HG03139 (cell line): ENCODE data around the gene PARP4.
"Not testable (repeated sequence)": the region's sequence is repeated elsewhere in the genome, so short reads cannot be mapped to it uniquely, and the experiment has no call there.

Source experiments
- ATAC-seq: cut with Tn5 transposase; IDR thresholded peaks from one replicate; pipeline ENCODE4 v1.9.1; 2021; ENCODE audit not compliant: unreplicated experiment

Gene PARP4

DNA sequence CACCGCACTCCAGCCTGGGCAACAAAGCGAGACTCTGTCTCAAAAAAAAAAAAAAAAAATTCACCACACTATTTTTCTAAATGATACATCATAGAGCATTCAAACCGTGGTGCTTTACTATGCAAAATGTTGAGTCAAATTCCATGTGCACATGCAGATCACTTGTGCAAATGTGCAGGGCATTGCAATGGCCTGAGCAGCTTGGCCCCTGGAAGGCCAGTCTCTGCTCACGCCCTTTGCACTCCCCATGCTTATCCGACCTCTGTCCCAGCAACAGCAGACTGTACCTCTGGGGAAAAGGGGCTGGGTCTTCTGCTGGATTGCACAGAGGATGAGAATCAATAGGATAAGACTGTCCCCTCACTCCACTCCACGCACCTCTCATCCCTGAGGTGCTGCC, 58.5 kb downstream of the PARP4 start:
- no peak for ATAC-seq

DNA sequence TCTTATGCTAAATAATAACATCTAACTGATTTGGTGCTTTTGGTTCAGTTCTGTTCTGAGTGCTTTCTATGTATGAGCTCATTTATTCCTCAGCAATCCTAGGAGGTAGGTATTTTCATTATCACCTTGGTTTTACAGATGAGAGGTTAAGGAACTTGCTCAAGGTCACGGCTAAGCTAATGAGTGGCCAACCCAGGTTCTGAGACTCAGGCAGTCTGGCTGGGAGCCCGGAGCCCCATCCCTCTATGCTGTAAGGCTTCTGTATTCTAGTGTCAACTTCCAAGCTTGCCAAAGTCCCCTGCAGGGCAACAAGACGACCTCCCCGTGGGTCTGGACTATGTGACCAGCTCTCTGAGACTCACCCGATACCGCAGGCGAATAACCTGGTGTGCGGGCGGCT, 60.5 kb downstream of the PARP4 start:
- ATAC-seq: no peak

DNA sequence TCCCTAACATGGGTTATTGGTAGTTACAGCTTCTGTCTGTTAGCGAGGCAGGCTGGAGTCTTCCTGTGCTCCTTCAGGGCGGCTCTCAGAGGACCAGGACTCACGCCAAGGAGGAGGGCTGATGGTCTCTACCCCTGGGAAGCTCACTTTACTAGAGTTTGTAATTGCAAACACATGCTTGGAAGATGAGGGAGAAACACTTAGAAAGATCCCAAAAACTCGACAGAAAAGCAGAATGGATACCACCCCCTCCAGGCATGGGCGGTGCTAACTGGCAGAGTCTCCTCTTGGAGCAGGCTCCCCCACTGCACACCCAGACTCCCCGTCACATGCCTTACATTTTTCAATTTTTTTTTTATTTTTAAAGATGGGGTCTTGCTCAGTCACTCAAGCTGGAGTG, 62.0 kb downstream of the PARP4 start:
- ATAC-seq: no peak

DNA sequence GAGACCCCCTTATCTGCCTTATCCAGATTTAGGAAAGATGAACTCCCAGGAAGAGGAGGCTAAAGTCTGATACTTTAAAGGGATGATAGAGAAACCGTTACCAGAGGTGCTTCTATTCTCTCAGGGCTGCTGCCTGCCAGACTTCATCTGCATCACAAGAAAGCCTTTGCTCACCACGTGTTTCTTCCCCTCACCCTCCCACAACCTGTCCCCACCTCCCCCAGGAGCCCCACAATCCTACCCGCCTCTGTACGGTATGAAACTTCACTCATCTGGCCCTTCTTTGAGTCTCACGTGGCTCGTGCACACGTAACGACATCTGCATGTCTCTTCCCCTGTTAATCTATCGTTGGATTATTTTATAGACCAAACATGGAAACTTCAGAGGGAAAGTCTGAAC, 67.7 kb downstream of the PARP4 start:
- ATAC-seq: not testable (repeated sequence)

DNA sequence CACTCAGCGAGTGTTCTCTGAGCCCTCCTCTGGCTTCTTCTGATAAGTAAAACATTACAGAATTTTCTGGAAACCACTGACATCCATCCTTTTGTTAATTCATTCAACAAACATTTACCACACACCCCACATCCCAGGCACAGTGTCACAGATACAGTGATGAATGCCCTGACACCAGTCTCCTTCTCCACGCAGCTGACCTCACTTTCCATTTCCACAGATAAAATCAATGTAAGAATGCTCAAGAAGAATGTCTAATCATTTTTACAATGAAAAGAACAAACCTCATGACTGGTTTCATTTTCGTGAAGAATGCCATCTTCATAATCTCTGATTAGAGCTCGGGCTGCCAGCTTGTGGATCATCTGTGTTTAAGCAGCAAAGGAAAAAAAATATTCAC, 69.2 kb downstream of the PARP4 start:
- ATAC-seq: no peak

DNA sequence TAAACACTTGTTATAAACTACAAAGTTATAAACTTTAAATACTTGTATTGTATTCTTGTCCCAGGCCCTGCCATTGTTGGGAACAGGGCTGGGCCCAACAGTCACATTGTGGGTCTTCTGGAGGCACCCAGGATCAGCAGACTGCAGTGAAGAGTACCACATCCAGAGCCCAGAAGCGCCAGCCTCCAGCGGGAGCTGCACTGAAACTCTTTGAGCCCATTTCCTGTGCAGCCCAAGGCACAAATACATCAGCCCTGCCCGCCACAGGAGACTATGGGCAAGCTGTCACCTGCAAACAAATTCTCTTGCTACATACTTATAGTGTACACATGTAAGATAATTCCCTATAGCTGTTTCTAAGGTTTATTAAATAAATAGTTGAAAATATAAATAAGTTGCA, 86.5 kb downstream of the PARP4 start:
- ATAC-seq: not testable (repeated sequence)

DNA sequence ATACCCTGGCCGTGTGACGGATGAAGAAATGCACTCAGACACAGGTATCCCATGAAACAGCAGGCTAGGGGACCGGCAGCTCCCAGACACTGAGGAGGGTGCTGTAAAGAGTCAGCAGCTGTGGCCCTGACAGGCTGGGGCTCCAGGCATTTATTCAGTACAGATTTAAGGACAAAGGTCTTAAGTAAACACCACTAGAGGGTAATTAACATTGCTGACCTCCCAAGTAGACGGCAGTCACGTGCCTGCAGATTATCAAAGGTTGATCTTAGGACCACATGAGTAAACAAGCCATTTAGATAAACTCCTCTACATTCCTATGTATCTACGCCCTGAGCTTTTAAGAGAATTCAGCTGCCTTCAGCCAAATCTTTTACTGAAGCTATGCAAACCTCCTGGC, 92.9 kb downstream of the PARP4 start:
- not testable (repeated sequence) for ATAC-seq

DNA sequence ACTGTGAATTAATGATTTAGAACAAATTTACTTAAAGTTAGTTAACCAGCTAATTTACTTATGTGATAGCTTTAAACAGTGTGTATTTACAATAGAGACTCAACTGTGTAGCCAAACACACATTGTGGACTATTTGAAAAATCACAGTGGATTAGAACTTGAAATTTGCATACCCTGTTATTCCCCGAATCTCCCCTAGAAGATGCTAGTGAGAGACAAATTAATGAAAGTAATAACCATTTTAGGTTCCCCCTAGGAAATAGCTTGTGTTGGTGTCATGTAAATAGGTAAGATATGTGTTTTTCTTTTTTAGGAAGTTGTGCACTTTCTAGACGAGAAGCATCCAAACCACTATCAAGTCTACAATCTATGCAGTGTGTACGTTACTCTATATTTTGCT, 104.7 kb downstream of the PARP4 start:
- ATAC-seq: no peak

DNA sequence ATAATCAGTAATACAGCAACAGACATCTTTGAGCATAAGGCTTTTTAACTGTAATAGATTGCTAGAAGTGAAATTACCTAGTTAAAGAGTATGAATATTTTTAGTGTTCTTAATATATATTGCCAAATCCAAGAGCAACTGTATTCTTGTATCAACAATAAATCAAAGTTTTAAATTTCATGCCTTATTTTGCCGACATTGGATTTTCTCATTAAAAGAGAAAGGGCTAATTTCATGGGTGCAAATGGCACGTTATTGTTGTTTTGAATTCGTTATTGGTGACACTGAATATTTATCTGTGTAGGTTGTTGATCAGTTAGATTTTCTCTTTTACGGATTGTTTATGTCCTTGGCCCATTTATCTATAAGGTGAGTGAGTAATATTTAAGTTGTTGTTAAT, 106.1 kb downstream of the PARP4 start:
- ATAC-seq: no peak

DNA sequence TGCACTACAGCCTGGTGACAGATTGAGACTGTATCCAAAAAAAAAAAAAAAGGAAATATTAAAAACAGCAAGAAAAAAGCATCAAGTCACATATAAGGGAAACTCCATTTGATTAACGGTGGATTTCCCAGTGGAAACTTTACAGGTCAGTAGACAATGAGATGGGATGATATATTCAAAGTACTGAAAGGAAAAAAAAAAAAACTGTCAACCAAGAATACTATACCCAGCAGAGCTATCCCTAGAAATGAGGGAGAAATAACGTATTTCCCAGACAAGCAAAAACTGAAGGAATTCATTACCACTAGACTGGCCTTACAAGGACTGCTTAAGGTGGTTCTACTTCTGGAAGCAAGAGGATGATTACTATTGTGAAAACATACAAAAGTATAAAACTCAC, 115.8 kb downstream of the PARP4 start:
- ATAC-seq: no peak

DNA sequence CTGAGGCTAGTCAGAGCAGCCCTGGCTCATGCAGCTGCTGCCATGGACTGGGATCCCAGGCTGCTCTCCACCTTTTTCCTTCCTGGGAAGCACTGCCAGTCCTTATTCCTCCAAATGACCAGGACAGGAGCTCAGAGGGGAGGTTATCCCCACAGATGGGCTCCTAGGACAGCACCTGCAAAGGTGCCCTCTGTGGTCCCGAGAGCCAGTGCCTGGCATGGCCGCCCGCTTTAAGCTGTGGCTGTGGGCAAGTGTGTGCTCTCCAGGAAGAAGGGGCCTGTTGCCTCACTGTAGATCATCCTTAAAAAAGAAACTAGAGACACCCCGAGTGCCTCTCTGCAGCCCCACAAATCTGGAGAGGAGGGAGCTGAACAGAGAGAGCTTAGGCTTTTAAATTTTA, 119.6 kb downstream of the PARP4 start:
- ATAC-seq: no peak

DNA sequence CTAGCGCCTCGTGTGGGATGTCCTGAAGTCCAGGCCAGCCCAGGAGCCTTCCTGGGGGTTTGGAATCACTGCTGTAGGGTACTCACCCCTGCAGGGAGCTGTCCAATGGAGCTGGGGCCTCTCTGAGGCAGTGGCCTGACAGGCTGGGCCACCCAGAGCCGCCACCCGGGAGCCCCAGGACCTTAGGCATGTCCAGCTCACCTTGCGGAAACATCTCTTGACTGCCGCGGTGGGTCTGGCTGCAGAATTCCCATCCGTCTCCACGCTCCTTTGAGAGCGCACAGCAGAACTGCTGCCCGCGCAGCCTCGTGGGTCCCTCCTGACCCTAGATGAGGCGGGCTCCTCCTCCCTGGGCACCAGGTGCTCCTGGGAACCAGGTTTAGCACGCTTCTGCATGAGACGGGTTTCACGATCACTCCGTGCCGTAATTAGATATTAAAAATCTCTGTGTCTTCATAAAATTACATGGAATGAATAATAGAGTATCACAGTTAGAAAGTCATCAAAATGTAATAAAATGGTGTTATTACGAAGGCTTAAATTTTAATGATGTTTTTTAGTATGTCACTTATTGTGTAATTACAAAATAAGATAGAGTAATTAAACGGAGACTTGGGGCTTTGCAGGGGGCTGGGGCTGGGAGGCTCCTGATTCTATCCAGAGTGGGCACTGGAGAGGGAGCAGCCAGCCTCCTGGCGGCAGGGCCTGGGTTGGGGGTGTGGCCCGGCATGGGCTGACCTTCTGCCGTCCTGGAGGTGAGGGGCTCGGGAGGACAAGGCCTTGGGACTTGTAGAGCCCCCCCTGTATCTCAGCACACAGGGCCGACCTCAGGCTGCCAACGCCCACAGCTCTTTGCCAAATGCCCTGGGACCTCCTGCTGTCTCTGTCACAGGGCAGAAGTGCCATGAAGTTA, 120.6 kb downstream of the PARP4 start:
- ATAC-seq: not testable (repeated sequence)

DNA sequence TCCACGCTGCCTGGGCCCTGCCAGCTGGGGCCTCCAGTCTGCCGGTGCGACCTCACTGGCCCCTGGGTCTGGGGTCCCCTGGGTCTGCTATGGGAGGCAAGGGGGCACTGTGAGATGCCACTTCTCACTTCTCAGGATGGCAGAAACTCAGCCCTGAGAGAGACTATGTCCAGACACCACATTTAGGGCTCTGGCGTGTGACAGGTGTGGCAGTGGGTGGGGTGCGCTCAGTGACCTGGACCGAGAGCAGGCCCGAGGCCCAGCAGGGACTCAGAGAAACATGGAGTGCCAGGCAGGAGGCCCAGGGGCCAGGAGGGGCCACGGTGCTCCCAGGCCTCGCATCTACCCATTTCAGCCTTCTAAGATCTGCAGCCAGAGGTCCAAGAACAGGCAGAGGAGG, 121.8 kb downstream of the PARP4 start:
- not testable (repeated sequence) for ATAC-seq

DNA sequence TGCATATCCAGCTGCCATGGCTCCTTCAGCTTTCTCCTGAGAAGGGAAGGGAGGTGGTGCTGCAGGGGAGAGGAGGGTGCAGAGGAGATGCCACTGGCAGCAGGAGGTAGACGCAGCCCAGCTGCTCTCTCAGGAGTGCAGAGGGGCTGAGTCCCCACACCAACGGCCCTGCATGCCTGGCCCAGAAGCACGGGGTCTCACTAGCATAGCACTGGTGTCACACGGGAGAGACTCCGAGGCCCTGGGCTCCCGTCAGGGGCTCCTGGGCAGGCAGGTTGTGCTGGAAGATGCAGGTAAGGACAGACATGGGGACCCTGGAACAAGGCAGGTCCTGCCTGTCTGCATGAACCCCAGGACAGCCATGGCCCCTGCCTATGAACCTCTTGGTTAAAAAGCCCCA, 123.1 kb downstream of the PARP4 start:
- ATAC-seq: no peak

DNA sequence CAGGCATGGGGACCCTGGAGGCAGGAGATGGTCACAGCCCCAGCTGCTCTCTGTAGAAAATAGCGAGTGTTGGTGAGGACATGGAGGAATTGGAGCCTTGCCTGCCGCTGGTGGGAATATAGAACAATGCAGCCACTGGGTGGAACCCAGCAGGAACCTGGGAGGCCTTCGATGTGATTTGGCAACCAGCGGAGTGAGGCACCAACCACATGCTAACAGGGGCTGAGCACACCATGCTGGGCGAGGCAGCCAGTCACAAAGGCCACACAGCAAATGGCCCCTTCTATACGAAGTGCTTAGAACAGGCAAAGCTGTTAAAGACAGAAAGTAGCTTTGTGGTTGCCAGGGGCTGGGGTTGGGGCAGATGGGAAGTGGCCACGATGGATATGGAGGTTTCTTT, 123.8 kb downstream of the PARP4 start:
- not testable (repeated sequence) for ATAC-seq

DNA sequence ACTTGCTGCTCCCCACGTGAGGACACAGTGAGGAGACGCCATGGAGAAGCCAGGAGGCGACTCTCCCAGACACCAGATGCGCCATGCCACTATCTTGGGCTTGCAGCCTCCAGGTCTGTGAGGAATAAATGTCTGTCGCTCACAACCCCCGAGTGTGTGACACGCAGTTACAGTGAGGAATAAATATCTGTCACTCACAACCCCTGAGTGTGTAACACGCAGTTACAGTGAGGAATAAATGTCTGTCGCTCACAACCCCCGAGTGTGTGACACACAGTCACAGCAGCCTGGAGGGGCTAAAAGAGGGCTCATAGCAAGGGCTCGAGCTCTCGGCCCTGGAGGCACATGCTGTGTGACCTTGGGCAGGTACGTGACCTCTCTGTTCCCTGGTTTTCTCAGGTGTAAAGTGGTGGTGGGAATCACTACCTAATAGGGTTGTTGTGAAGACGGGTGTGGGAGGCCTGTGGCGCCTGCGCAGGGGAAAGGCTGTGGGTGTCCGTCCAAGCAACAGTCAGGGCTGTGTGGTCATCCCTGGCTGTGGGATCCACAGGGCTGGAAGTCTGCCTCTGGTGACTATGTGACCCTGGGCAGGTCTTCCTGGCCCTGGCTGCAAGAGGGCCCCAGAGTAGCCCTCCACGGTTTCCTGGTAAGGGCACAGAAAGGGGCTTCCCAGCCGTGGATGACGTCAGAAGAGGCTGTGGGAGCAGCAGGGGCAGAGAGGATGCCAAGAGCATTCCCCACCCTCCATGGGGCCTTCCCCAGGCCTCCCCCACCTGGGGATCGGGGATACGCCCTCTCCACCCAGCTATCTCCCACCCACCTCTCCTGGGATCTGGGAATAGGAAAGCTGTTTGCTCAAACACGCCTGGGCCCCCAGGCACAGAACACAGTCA, 125.5 kb downstream of the PARP4 start:
- ATAC-seq: no peak

DNA sequence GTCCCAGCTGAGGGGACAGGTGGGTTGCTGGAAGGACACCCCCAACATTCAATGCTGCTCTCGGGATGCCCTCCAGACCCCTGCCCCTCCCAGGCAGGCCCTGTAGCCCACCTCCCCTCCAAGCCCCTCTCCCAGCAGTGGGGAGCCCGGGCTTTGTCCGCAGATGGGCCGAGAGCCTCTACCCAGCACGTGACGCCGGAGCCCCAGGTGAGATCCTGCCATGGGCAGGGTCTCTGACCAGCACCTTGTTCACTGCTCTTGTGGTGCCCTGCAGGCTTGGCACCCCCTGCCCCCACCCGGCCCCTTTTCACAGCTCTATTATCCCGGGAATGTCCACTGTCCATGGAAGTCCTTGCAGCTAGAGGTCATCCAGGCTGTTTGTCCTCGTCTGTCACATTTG, 126.7 kb downstream of the PARP4 start:
- ATAC-seq: no peak

DNA sequence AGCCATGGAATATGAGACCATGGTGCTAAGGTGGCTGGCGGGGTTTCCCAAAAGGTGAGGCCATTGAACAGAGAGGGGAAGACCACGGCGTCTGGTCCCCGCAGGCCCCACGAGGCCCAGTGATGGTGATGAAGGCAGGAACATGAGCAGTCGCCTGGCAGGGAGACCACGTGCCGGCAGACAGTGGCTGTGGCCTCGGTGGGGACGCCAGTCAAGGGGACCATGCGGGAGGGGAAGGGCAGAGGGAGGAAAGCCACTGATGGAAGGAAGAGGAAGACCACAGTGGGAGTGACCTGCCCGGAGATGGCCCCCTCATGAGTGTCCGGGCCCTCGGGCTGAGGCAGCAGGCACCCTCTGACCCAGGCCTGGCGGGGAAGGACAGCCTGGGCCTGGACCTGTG, 127.6 kb downstream of the PARP4 start:
- ATAC-seq: not testable (repeated sequence)

DNA sequence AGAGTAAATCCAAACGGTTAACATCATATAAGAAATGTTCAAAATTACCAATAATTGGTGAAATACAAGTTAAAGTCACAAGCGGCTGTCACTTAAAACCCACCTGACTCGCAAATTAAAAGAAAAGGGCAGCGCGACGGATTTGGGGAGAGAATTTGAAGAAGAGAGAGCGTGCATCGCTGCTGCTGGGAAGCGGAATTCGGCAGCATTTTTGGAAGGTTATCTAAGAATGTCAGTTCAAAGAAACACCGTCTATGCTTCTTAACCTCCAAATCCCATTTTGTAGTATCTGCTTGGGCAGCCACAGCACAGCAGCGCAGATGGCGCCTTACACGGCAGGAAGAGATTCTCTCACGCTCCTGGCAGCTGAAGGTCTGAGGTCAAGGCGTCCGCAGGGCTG, 128.5 kb downstream of the PARP4 start:
- ATAC-seq: not testable (repeated sequence)

DNA sequence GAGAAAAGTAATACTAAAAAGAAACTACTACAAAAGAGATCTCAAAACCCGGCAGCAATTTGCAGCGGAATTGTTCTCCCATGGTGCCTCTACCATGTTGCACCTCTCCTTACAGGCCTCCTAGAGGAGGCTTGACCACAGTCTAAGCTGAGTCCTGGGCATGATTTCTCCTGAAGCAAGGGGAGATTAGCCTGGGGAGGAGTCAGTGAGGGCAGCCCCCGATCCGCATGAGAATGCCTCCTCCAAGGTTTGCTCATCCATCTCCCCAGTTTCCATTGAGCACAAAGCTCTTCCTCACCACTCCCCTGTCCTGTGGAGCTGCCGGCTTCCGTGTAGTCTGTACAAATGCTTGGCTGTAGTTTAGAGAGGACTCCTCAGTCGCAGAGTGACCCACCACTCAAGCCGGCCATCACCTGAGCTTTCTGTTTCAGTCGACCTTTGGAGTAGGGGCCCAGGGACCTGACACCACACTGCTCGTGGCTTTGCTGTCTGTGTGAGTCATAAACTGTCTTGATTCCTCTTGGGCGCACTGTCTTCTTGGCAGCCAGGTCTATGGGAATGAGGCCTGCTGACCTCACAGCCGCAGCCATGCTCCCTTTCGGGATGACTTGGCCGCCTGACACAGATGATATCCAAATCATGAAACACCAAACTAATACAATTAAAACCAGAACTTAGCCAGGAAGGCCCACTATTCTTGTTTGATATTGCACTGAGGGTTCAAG, 130.9 kb downstream of the PARP4 start:
- ATAC-seq: no peak

DNA sequence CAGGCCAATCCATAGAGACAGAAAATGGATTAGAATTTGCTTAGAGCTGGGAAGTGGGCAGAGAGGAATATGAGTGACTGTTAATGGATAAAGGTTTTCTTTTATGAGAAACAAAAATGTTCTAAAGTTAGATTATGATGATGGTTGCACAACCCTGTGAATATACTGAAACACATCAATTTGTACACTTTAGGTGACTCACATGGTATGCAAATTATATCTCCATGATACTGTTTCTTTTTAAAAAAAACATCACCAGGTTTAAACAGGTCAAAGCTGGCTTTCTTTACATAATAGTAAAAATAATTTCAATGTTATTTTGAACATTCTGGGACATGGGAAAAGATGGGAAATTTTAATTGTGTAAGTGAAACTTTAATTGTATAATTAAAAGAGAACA, 131.7 kb downstream of the PARP4 start:
- not testable (repeated sequence) for ATAC-seq
